ENCODE results near the gene NR2C2AP.
A peak's percentile ranks its signal among the peaks of the same experiment; 100 is the strongest.

GRCh38 chr19:19160461-19161035 is 42.7 kb downstream of the NR2C2AP start:
- TF ChIP-seq POLR2A (IDR thresholded peaks at IDR 0.05; ENCODE audit: low read depth, low read length), result 0 out of 2 replicates have a peak, but pooled peaks have one; percentile 36
- no peak for TF ChIP-seq POLR2AphosphoS5 (IDR thresholded peaks at IDR 0.05; ENCODE audit: low read depth, low read length)
- no peak for TF ChIP-seq TAF1 (IDR thresholded peaks at IDR 0.05; ENCODE audit: low read depth, low read length)
- no peak; the same call in 1 of the 2 replicates for TF ChIP-seq POU2F2 (IDR thresholded peaks at IDR 0.05; ENCODE audit: low read depth, low read length)
